Measurements from ENCODE around the gene ERCC3.

DNA sequence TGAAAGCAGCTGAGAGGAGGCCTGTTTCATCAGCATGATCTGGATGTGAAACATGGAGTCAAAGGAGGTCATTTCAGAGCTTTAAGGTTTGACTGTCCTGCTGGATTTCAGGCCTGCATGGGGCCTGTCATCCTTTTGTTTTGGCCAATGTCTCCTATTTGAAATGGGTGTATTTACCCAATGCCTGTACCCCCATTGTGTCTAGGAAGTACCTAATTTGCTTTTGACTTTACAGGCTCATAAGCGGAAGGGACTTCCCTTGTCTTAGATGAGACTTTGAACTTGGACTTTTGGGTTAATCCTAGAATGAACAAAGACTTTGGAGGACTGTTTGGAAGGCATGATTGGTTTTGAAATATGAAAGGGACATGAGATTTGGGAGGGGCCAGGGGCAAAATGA, 54.5 kb downstream of the ERCC3 start:
- TF ChIP-seq EZH2 (IDR thresholded peaks at IDR 0.05; ENCODE audit: borderline replicate concordance, low read depth, low read length, poor library complexity, severe bottlenecking) = no peak
- TF ChIP-seq, protein P1, sequence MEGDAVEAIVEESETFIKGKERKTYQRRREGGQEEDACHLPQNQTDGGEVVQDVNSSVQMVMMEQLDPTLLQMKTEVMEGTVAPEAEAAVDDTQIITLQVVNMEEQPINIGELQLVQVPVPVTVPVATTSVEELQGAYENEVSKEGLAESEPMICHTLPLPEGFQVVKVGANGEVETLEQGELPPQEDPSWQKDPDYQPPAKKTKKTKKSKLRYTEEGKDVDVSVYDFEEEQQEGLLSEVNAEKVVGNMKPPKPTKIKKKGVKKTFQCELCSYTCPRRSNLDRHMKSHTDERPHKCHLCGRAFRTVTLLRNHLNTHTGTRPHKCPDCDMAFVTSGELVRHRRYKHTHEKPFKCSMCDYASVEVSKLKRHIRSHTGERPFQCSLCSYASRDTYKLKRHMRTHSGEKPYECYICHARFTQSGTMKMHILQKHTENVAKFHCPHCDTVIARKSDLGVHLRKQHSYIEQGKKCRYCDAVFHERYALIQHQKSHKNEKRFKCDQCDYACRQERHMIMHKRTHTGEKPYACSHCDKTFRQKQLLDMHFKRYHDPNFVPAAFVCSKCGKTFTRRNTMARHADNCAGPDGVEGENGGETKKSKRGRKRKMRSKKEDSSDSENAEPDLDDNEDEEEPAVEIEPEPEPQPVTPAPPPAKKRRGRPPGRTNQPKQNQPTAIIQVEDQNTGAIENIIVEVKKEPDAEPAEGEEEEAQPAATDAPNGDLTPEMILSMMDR (conservative IDR thresholded peaks at IDR 0.05; ENCODE audit: low read depth, low read length) = no peak

Data from A673 (cell line).